AG04450 (cell line): Measurements from ENCODE around the gene UMAD1. TPM values are rescaled to one million over a fixed set of nuclear protein-coding genes. Genes with fewer than 3 reads are reported as not detected.
A peak's percentile ranks its signal among the peaks of the same experiment; 100 is the strongest.

Experiments
- CTCF ChIA-PET: fragments of 300-600, 350-600 bp; formaldehyde crosslinking; extraction: SDS; loops from one replicate; lab custom pipeline; 2022; ENCODE audit warnings: antibody characterized with exemption, inconsistent platforms; lab: Charles Lee
- POLR2A ChIA-PET: fragments of 350-600 bp; formaldehyde crosslinking; extraction: SDS; loops from one replicate; lab custom pipeline; 2021; ENCODE audit warnings: antibody characterized with exemption, inconsistent platforms; lab: Yijun Ruan, JAX
- DNase-seq: peaks from one replicate; pipeline ENCODE4 v3.0.0-alpha.2; 2011; ENCODE audit warnings: low read depth, low spot score
- H3K27ac ChIP-seq: one replicate; pipeline ENCODE4 v1.5.1; 2012; ENCODE audit warnings: low read depth, low read length, control low read depth
- H3K27me3 ChIP-seq: one replicate; pipeline ENCODE4 v1.6.0; 2012; ENCODE audit warnings: low read length; ENCODE audit not compliant: control insufficient read depth, insufficient read depth
- H3K4me3 ChIP-seq: 2 replicates; pipeline ENCODE4 v1.5.1; 2011; ENCODE audit warnings: mild to moderate bottlenecking, low read depth, low read length, control low read depth
- H3K9me3 ChIP-seq: 2 replicates; pipeline ENCODE4 v1.5.1; 2012; ENCODE audit warnings: low read length; ENCODE audit not compliant: control insufficient read depth, insufficient read depth
- CTCF ChIP-seq: IDR thresholded peaks from 2 replicates; pipeline ENCODE4 v1.5.1; 2011; ENCODE audit warnings: low read depth, low read length, control low read depth, inconsistent platforms
- polyA plus RNA-seq: library from polyadenylated mRNA; depleted of rRNA; stranded (reverse); fragments of >200 nt; gene quantifications from 2 replicates; pipeline ENCODE4 v1.2.3, GENCODE V29; 2011

Gene UMAD1
- polyA plus RNA-seq, 1 experiment, result 22.8 TPM

GRCh38 chr7:7662527-7662926, 22.0 kb downstream of the UMAD1 start:
- POLR2A ChIA-PET, result no interaction called here
- H3K27ac ChIP-seq, result no peak overlapping the region
- H3K4me3 ChIP-seq, result no peak overlapping the region
- CTCF ChIA-PET, result interaction anchor here (0.6 to 2.0 kb wide), 2 partner anchors 399 to 528 kb away, joined by 4 read pairs; no protein-coding TSS in a partner anchor
- DNase-seq, result no peak
- no peaks in the 10 kb centered on the region for H3K9me3 ChIP-seq
- TF ChIP-seq CTCF, result peak; percentile 55
- no peaks in the 10 kb centered on the region for H3K27me3 ChIP-seq

GRCh38 chr7:7664291-7664690, 23.7 kb downstream of the UMAD1 start:
- ChIA-PET CTCF (no interaction called here), POLR2A (no interaction called here)
- Histone ChIP-seq H3K27me3 (no peaks in the 10 kb centered on the region), H3K9me3 (no peaks in the 10 kb centered on the region), H3K27ac (no peak overlapping the region), H3K4me3 (no peak overlapping the region)
- DNase-seq, result no peak
- TF ChIP-seq CTCF, result no peak

DNA sequence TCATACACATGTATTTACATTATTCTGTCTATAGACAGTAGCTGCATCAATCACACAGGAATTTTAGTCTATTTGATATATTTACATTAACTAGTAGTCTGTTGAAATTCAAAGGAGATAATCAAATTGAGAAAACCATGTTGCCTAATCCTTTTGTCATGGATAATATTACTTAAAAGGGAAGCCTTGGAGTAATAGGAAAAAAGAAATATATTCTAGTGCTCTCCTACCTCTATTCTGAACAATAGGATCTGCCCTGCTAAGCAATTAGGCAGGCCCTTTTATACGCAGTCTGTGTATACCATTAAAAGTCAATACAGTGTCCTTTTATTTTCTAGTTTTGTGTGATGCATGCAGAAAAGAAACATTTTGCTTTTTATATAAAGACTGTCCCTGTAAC, 24.5 kb downstream of the UMAD1 start:
- DNase-seq, result no peak
- Histone ChIP-seq H3K27ac (no peak overlapping the region), H3K9me3 (no peaks in the 10 kb centered on the region), H3K4me3 (no peak overlapping the region), H3K27me3 (no peaks in the 10 kb centered on the region)
- TF ChIP-seq CTCF, result no peak
- ChIA-PET CTCF (interaction anchor here (0.6 kb wide), 1 partner anchor 371 kb away, joined by 5 read pairs; no protein-coding TSS in a partner anchor), POLR2A (no interaction called here)

- CTCF ChIA-PET, result interaction anchor here (0.6 to 2.4 kb wide), 3 partner anchors 14 to 280 kb away, joined by 3 to 9 read pairs (median 3); no protein-coding TSS in a partner anchor
- TF ChIP-seq CTCF, result no peak
- DNase-seq, result no peak
- POLR2A ChIA-PET, result no interaction called here
- Histone ChIP-seq H3K4me3 (no peak overlapping the region), H3K27ac (no peak overlapping the region), H3K9me3 (no peaks in the 10 kb centered on the region), H3K27me3 (no peaks in the 10 kb centered on the region)
Measured at GRCh38 chr7:7667187-7667586, 26.6 kb downstream of the UMAD1 start.

DNA sequence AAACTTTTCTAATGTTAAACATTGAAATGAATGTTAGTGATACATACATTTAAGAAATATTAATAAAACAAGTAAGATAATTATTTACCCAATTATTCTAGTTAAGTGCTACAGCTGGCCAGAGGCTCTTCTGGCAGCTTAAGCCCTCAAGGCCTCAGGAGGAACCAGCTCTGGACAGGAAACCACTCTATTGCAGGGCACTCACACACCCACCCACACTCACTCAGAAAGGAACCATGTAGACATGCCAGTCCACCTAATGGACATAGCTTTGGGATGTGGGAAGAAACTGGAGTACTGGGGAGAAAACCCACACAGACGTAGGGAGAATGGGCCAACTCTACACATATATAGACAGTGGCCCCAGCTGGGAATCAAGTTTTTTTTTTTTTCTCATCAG, 28.2 kb downstream of the UMAD1 start:
- Histone ChIP-seq H3K27ac (no peak overlapping the region), H3K9me3 (no peaks in the 10 kb centered on the region), H3K4me3 (no peak overlapping the region), H3K27me3 (no peaks in the 10 kb centered on the region)
- ChIA-PET CTCF (no interaction called here), POLR2A (no interaction called here)
- no peak for DNase-seq
- no peak for TF ChIP-seq CTCF
